Measurements from ENCODE around the gene DCLK3.

The DCLK3 gene

GRCh38 chr3:36769926-36770325, 5.6 kb upstream of the DCLK3 start:
- DNase-seq (ENCODE audit: low read depth), result no peak

GRCh38 chr3:36765104-36765503, 751 bp upstream of the DCLK3 start:
- no peak for DNase-seq (ENCODE audit: low read depth)

- no peak for DNase-seq (ENCODE audit: low read depth)
These were observed 318 bp upstream of the DCLK3 start for GRCh38 chr3:36764704-36765038.

- DNase-seq (ENCODE audit: low read depth), result no peak
These were observed 1.2 kb downstream of the DCLK3 start for GRCh38 chr3:36762918-36763849.

DNA sequence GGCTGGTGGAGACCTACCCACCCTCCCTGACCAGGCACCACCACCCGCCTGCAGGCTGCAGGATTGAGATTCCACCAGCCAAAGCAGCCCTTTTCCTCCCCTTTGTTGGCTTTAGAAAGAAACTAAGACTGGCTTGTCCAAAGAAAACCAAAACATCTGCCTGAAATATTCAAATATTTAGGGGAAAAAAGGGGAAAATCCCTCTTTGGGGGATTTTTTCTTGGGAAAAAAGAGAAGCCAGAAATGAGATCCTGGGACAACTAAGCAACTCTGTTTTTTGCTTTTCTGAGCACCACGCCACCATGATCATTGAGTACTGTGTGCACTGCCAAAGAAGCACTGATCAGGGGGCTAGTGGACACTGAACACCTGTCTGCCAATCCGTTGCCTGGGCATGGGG, 2.6 kb downstream of the DCLK3 start:
- DNase-seq (ENCODE audit: low read depth), result no peak

DNA sequence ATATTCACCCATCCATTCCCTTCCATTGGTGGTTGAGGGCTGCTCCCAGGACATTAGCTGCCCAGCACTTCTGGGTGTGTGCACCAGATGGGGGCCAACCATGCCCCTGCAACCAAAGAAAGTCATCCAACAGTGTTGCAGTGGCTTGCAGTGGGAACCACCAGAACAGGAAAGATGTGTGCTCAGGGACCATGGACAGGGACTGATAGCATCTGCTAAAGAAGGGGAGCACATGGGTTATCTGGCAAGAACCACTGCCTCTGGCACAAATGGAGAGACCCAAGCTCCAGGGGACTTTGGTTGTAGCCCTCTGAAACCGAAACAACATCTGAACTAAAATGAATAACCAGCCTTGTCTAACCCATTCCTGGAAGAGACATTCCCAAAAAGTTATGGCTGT, 8.1 kb downstream of the DCLK3 start:
- no peak for DNase-seq (ENCODE audit: low read depth)

- DNase-seq (ENCODE audit: low read depth), result no peak
These were observed 13.0 kb downstream of the DCLK3 start for GRCh38 chr3:36751326-36751725.

DNA sequence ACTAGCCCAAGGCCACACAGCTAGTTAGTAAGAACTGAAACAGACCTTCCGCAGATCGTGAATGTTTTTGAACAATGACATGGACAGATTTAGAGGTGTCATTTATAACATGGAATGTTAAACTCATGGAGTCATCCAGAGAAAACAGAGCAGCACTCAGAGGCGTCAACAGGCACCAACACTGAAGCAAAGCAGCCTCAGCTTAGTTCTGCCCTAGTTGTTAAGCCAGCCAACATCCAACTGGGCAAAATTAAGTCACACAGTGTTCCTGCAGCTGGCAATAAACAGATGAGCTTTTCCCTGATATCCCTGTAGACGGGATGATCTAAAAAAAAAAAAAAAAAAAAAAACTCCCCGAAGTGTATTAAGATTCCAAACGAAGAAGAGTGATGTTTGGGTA, 13.6 kb downstream of the DCLK3 start:
- DNase-seq (ENCODE audit: low read depth), result no peak

- DNase-seq (ENCODE audit: low read depth), result no peak
These were observed 19.6 kb downstream of the DCLK3 start for GRCh38 chr3:36744763-36745162.

GRCh38 chr3:36743826-36744225, 20.5 kb downstream of the DCLK3 start:
- no peak for DNase-seq (ENCODE audit: low read depth)

- no peak for DNase-seq (ENCODE audit: low read depth)
These were observed 23.1 kb downstream of the DCLK3 start for GRCh38 chr3:36741285-36741684.

DNA sequence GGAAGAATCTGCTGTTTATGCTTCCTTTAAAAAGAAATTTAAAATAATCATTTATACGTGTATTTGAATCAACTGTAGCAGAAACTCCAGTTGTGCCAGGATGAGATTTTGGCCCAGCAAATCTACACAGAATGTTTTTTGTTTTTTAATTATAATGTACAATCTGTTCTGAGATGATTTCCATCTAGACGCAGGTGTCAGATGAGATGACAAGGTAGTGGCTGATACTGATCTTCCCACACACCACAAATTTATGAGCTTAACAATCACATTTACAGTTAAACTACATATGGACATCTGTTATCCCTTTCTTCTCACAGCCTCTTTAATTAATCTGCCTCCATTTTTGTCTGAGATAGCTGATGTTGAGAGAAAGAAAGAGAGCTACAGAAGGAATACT, 23.6 kb downstream of the DCLK3 start:
- no peak for DNase-seq (ENCODE audit: low read depth)

DNA sequence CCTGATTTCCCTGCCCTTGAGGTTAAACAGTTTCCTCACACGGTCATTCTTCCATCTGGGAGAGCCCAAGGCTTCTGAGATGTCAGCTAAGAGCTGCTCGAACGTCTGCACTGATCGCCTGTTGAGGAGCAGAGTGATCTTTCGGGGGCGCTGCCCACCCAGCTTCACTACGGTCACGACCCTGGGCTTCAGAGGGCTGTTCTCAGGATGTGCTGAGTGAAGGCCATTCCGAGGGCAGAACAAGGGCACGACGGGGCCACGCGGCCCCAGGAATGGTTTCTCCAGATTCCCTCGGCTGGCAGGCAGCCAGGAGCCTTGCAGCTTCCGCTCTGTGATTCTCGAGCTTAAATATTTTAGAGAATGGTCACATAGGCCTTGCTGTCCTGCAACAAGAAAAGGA, 25.7 kb downstream of the DCLK3 start:
- DNase-seq (ENCODE audit: low read depth), result no peak

DNA sequence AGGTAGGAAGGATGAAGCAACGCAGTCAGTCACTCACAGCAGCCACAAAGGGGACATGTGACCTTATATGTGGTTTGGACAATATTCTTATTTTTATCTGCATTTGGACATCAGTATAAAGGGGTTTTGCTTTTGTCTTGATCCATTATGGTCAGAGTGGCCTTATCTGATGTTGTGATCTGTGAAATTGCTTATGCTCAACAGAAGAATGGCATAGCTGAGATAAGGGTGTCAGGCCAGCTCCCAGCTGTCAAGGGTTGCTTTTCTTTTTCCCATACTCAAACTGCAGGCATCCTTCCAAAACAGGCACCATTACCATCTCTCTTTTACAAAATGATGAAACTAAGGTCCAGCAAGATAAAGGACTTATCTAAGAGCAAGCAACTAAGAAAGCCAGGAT, 28.1 kb downstream of the DCLK3 start:
- DNase-seq (ENCODE audit: low read depth), result no peak

DNA sequence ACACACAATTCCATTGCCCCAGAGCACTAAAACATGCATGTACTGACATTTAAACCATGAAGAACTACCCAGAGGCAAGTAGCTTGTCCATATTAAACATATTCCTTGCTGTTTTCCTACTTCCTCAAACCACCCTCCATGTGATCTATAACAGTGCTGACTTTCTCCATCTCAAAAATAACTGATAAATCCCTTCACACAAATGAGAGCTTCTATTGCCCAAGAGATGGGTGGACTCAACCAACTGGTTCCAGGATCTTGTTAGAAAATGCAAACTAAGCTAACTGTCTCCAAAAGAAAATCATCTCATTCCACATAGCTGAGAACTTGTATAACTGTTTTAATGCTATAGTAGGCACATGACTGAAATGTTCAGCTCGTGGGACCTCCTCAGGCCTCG, 29.6 kb downstream of the DCLK3 start:
- DNase-seq (ENCODE audit: low read depth), result no peak

GRCh38 chr3:36733723-36734122, 30.6 kb downstream of the DCLK3 start:
- no peak for DNase-seq (ENCODE audit: low read depth)

GRCh38 chr3:36733162-36733696, 31.1 kb downstream of the DCLK3 start:
- no peak for DNase-seq (ENCODE audit: low read depth)

DNA sequence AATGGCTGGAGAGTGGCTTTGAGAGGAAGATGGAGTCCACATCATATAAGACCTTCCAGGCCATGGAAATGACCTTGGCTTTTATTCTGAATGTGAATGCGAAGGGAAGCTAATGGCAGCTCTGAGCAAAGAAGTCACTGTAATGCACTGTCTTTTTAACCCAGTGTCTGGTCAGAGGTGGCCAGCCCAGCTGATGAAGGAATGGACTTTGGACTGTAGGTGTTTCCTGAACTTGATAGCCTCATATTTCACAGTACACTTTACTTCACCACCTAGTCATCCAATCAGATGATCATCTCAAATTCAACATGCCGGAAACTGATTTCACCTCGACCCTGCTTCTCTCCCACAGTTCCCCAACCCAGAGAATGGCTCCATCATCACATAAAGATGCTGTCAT, 33.4 kb downstream of the DCLK3 start:
- no peak for DNase-seq (ENCODE audit: low read depth)

GRCh38 chr3:36729204-36730056, 34.9 kb downstream of the DCLK3 start:
- no peak for DNase-seq (ENCODE audit: low read depth)

- DNase-seq (ENCODE audit: low read depth), result no peak
These were observed 49.8 kb downstream of the DCLK3 start for GRCh38 chr3:36714343-36715086.

- DNase-seq (ENCODE audit: low read depth), result no peak
These were observed 50.4 kb downstream of the DCLK3 start for GRCh38 chr3:36713904-36714303.

GRCh38 chr3:36710606-36711005, 53.7 kb downstream of the DCLK3 start:
- no peak for DNase-seq (ENCODE audit: low read depth)
